GM18502 (cell line): ENCODE data around the gene PLEKHD1.

Experiments
- ATAC-seq: cut with Tn5 transposase; IDR thresholded peaks from one replicate; pipeline ENCODE4 v1.9.1; 2021; ENCODE audit warnings: mild to moderate bottlenecking; ENCODE audit not compliant: unreplicated experiment, poor library complexity

The PLEKHD1 gene

GRCh38 chr14:69505338-69506240, 21.1 kb downstream of the PLEKHD1 start:
- no peak for ATAC-seq

- ATAC-seq: no peak
Measured at GRCh38 chr14:69506241-69506595, 21.7 kb downstream of the PLEKHD1 start.

GRCh38 chr14:69518289-69519101, 34.0 kb downstream of the PLEKHD1 start:
- ATAC-seq: no peak

- ATAC-seq: no peak
Measured at GRCh38 chr14:69519204-69520100, 34.9 kb downstream of the PLEKHD1 start.

GRCh38 chr14:69522026-69522425, 37.5 kb downstream of the PLEKHD1 start:
- ATAC-seq: no peak

- ATAC-seq: no peak
Measured at GRCh38 chr14:69525896-69526295, 41.4 kb downstream of the PLEKHD1 start.

GRCh38 chr14:69527635-69528034, 43.1 kb downstream of the PLEKHD1 start:
- no peak for ATAC-seq

GRCh38 chr14:69528143-69528542, 43.6 kb downstream of the PLEKHD1 start:
- no peak for ATAC-seq

- ATAC-seq: no peak
Measured at GRCh38 chr14:69528930-69529329, 44.4 kb downstream of the PLEKHD1 start.

- ATAC-seq: no peak
Measured at GRCh38 chr14:69529563-69529962, 45.0 kb downstream of the PLEKHD1 start.

GRCh38 chr14:69530095-69530494, 45.6 kb downstream of the PLEKHD1 start:
- ATAC-seq: no peak

- no peak for ATAC-seq
Measured at GRCh38 chr14:69531135-69531534, 46.6 kb downstream of the PLEKHD1 start.

GRCh38 chr14:69532561-69533340, 48.2 kb downstream of the PLEKHD1 start:
- ATAC-seq: no peak

GRCh38 chr14:69535230-69535848, 50.8 kb downstream of the PLEKHD1 start:
- no peak for ATAC-seq

GRCh38 chr14:69536971-69537370, 52.4 kb downstream of the PLEKHD1 start:
- no peak for ATAC-seq

- ATAC-seq: no peak
Measured at GRCh38 chr14:69537900-69538299, 53.4 kb downstream of the PLEKHD1 start.

GRCh38 chr14:69538766-69539165, 54.2 kb downstream of the PLEKHD1 start:
- no peak for ATAC-seq

GRCh38 chr14:69539631-69540410, 55.3 kb downstream of the PLEKHD1 start:
- ATAC-seq: no peak
